GM18907 (cell line): ENCODE data around the gene TUBGCP6.
"Not testable (repeated sequence)": the region's sequence is repeated elsewhere in the genome, so short reads cannot be mapped to it uniquely, and the experiment has no call there.

Experiments used
- ATAC-seq: cut with Tn5 transposase; IDR thresholded peaks from one replicate; pipeline ENCODE4 v1.9.1; 2021; ENCODE audit warnings: mild to moderate bottlenecking, moderate library complexity; ENCODE audit not compliant: unreplicated experiment

Gene TUBGCP6

DNA sequence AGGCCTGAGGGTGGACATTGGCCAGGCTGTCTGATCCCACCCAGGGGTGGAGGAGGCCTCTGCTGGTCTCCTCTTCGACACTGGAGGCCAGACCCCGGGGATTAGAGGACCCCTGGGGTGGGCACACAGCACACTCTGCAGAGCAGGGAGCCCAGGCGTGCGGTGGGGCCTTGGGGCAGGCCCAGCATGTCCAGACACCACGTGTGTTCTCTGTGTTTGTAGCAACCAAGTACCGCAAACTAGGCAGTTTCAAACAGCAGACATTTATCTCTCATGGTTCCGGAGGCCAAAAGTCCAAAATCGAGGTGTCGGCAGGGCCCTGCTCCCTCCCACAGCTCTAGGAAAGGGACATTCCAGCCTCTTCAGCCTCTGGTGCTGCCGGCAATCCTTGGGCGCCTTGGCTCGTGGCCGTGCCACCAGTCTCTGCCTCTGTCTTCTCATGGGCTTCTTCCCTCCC lies 72.8 kb downstream of the TUBGCP6 start:
- ATAC-seq, result no peak

DNA sequence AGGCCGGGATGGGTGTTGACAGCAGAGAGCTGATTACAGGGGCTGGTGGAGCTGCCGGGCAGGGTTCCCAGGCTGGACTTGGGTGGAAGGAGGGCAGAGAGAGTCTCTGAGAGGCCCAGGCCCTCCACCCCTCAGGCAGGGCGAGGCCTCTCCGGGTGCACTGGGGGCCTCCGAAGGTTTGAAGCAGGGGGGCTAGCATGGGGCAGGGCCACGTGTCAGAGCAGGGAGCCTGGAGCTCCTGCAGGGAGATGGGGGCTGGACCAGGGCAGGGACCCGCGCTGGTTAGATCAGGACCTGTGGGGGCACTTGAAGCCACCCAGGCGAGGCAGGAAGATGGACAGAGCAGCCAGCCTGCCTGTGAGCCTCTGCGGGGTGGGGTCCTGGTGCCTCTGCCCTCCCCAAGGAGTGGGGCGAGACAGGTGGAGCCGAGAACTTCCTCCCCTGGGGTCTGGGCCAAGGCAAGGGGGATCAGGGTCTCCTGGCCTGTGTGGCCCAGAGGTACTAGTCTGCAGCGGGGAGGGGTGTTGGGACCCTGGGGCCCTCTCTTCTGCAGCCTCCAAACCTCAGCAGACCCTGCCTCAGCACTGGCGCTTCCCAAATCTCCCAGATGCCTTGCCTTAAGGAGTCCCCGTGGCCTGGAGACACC lies 73.4 kb downstream of the TUBGCP6 start:
- no peak for ATAC-seq

- no peak for ATAC-seq
Measured at GRCh38 chr22:50170453-50171318, 74.1 kb downstream of the TUBGCP6 start, which contains the start of gene PANX2. Gene PANX2, plus strand, starts transcription at chr22:50170731. Its CDS starts 0 bp downstream, at chr22:50170731.

GRCh38 chr22:50169774-50170341 lies 75.0 kb downstream of the TUBGCP6 start:
- no peak for ATAC-seq

- ATAC-seq, result no peak
Measured at GRCh38 chr22:50169181-50169759, 75.6 kb downstream of the TUBGCP6 start.

- not testable (repeated sequence) for ATAC-seq
Measured at GRCh38 chr22:50168490-50169180, 76.2 kb downstream of the TUBGCP6 start.

DNA sequence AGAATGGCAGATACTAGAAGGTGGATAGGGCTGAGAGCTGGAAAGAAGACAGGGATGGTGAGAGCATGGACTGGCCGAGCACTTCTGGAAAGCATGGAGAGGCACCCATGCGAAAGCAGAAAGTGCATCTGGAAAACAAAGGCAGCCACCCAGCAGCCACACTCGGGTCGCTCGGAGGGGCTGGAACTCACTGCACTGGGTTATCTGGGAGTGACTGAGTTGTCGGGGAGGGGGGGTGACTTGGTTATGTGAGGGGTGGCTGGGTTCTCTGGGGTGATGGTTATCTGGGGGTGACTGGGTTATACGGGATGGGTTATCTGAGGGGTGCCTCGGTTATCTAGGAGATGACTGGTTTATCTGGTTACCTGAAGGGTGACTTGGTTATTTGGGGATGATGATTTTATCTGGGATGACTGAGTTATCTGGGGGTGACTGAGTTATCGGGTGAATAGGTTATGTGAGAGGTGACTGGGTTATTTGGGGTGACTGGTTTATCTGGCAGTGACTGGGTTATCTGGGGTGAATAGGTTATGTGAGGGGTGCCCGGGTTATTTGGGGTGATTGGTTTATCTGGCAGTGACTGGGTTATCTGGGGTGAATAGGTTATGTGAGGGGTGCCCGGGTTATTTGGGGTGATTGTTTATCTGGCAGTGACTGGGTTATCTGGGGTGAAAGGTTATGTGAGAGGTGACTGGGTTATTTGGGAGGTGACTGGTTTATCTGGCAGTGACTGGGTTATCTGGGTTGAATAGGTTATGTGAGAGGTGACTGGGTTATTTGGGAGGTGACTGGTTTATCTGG lies 76.9 kb downstream of the TUBGCP6 start:
- no peak for ATAC-seq
